Gastrocnemius medialis (tissue), 4 donors: Measurements from ENCODE around the gene SERAC1.

Experiments
- POLR2A ChIP-seq, 2 donors: fragments of 450-650 bp; IDR thresholded peaks; one replicate each; pipeline ENCODE4 v1.6.1; 2017; ENCODE audit warnings: antibody characterized with exemption in 2 of 2, mild to moderate bottlenecking in 2 of 2, moderate library complexity in 2 of 2
- TF ChIP-seq, protein P1 (sequence below), 5 experiments: fragments of 450-650 bp in 3 of 5; fragments of 200-600 bp in 2 of 5; sonication (generic) in 2 of 5; IDR thresholded peaks in 4 of 5; conservative IDR thresholded peaks in 1 of 5; 1 replicate in 4 of 5; 2 replicates in 1 of 5; pipeline ENCODE4 v1.5.1; 2016 to 2019; ENCODE audit warnings: antibody characterized with exemption in 5 of 5, mild to moderate bottlenecking in 3 of 5, moderate library complexity in 3 of 5

DNA sequence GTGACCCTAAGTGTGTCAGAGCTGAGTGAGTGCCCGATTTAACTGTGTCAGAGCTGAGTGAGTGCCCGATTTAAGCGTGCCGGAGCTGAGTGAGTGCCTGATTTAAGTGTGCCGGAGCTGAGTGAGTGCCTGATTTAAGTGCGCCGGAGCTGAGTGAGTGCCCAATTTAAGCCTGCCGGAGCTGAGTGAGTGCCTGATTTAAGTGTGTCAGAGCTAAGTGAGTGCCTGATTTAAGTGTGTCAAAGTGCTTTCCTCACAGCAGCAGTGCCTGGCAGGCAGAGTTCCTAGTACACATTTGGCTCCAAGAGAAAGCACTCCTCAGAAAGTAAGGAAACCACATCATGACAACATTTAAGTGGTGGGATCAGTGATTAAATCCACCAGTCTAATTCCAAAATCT lies 13.2 kb downstream of the SERAC1 start:
- TF ChIP-seq, protein P1, sequence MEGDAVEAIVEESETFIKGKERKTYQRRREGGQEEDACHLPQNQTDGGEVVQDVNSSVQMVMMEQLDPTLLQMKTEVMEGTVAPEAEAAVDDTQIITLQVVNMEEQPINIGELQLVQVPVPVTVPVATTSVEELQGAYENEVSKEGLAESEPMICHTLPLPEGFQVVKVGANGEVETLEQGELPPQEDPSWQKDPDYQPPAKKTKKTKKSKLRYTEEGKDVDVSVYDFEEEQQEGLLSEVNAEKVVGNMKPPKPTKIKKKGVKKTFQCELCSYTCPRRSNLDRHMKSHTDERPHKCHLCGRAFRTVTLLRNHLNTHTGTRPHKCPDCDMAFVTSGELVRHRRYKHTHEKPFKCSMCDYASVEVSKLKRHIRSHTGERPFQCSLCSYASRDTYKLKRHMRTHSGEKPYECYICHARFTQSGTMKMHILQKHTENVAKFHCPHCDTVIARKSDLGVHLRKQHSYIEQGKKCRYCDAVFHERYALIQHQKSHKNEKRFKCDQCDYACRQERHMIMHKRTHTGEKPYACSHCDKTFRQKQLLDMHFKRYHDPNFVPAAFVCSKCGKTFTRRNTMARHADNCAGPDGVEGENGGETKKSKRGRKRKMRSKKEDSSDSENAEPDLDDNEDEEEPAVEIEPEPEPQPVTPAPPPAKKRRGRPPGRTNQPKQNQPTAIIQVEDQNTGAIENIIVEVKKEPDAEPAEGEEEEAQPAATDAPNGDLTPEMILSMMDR (IDR thresholded peaks at IDR 0.05 in 4 of 5, conservative IDR thresholded peaks at IDR 0.05 in 1 of 5) = no peak
- TF ChIP-seq POLR2A (IDR thresholded peaks at IDR 0.05) = no peak
